Measurements from ENCODE around the gene SPATS2.
"Not testable (repeated sequence)": the region's sequence is repeated elsewhere in the genome, so short reads cannot be mapped to it uniquely, and the experiment has no call there.

SPATS2 gene

DNA sequence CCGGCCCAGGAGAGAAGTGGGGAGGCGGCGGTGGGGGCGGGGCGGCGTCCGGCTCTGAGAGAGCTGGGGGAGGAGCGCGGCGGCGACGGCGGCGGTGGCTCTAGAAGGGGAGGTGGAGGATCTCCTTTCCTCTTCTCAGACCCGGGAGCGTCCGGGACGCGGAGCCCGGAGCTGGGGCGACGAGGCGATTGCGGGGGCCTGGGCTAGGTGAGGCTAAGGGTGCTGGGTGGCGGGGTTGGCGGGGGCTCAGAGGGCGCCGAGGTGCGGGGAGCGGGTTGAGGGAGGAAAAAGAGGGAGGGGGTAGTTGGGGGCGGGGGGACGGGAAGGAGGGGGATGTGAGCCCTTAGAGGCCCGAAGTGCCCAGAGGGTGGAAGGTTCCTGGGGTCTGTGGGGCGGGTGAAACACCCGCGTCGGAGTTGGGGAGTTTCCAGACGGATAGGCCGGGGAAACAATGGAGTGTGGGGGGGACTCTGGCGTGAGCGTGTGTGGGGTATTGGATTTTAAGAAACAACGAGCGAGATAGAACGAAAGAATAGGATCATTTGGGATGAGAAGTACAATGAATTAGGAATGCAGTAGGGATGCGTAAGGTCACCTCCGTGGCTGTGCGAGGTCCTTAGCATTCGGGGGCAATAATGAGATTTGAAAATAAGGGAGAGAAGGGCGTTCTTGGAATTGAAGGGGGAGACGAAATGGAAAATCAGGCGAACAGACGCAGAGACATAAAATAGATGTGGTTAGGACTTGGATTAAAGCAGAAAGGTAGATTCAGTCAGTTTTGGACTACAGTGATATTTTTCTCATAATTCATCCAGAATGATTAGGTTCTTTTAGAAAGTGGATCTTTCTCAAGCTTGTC lies at the start of gene SPATS2:
Gene SPATS2, plus strand, starts transcription at position 82 of the 859 bp plus-strand sequence. CDS start 93,551 bp downstream, outside the sequence.
- DNase-seq: no peak

DNA sequence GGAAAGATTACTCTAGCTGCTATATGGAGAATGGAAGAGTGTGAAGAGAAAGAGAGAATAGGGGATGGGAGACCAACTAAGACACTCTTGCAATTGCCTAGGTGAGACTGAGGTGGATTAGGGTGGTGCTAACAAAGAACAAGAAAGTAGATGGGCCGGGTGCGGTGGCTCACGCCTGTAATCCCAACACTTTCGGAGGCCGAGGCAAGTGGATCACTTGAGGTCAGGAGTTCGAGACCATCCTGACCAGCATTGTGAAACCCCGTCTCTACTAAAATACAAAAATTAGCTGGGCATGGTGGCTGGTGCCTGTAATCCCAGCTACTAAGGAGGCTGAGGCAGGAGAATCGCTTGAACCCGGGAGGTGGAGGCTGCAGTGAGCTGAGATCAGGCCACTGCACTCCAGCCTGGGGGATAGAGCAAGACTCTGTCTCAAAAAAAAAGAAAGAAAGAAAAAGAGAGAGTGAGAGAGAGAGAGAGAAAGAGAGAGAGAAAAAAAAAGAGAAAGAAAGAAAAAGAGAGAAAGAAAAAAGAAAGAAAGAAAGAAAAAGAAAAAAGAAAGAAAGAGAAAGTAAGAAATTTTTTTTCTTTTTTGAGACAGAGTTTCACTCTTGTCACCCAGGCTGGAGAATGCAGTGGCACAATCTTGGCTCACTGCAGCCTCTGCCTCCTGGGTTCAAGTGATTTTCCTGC lies 46.7 kb upstream of the SPATS2 start:
- DNase-seq: not testable (repeated sequence)

DNA sequence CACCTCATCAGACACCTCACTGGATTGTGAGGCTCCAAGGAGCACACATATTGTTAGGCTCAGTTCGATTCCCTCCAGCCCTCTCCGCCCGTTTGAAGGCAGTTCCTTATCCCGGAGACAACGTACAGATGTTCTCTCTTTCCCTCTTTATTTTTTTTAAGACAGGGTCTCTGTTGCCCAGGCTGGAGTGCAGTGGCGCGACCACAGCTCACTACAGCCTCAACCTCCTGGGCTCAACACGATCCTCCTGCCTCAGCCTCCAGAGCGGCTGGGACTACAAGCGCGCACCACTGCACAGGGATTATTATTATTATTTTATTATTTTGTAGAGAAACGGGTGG lies 44.9 kb upstream of the SPATS2 start:
- DNase-seq: peak; percentile 60 to 65

GRCh38 chr12:49322708-49323523 lies 44.3 kb upstream of the SPATS2 start, which contains the start of gene TROAP:
TSS of gene TROAP (plus strand) at chr12:49323255. CDS start at chr12:49323609, 354 bp downstream.
- peak; percentile 98 for DNase-seq

GRCh38 chr12:49323524-49324097 lies 43.7 kb upstream of the SPATS2 start:
- DNase-seq: no peak

DNA sequence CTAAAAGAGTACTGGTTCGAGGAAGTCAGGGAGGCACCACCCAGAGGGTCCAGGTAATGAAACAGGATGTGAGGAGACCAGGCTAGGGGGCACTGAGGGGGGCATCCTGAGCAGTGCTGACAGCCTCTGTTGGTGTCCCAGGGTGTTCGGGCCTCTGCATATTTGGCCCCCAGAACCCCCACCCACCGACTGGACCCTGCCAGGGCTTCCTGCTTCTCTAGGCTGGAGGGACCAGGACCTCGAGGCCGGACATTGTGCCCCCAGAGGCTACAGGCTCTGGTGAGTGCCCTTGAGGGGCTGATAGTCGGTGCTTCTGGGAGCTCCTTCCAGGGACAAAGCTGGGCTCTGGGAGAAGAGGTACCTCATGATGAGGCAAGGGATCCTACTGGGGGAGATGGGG lies 41.7 kb upstream of the SPATS2 start:
- DNase-seq: no peak

DNA sequence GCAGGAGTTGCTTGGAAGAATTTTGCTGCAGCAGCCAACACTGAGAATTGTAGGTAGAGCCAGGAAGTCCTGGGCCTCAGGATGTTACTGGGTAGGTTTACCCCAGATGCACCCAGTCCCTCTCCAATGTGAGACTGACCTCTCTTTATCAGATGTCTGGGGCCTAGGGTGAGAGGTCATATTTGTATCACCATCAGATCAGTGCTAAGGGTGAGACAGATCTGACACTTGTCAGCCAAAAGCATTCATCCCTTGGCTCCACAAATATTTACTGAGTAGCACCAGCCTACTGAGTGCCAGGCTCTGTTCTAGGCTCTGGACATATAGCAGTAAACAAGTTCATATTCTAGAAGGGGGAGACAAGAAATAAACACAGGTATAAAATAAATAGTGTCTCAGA lies 39.9 kb upstream of the SPATS2 start:
- no peak for DNase-seq

GRCh38 chr12:49327887-49328286 lies 39.4 kb upstream of the SPATS2 start:
- DNase-seq: no peak

- no peak for DNase-seq
Measured at GRCh38 chr12:49328816-49329215, 38.4 kb upstream of the SPATS2 start.

GRCh38 chr12:49330032-49330619 lies 37.1 kb upstream of the SPATS2 start:
- DNase-seq: no peak

DNA sequence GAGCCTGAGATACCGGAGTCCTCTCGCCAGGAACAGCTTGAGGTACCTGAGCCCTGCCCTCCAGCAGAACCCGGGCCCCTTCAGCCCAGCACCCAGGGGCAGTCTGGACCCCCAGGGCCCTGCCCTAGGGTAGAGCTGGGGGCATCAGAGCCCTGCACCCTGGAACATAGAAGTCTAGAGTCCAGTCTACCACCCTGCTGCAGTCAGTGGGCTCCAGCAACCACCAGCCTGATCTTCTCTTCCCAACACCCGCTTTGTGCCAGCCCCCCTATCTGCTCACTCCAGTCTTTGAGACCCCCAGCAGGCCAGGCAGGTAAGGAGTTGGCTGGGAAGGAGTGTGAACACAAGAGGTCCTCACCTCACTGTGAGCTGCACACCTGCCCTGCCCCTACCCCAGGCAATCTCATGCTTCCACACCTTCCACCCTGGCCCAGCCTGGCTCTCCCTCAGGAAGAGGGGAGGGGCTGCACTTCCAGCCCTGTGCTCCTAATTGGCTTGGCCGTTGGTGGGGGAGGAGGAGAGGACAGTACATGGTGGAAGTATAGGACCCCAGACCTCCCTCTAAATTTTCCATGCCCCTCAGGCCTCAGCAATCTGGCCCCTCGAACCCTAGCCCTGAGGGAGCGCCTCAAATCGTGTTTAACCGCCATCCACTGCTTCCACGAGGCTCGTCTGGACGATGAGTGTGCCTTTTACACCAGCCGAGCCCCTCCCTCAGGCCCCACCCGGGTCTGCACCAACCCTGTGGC lies 36.5 kb upstream of the SPATS2 start:
- no peak for DNase-seq

DNA sequence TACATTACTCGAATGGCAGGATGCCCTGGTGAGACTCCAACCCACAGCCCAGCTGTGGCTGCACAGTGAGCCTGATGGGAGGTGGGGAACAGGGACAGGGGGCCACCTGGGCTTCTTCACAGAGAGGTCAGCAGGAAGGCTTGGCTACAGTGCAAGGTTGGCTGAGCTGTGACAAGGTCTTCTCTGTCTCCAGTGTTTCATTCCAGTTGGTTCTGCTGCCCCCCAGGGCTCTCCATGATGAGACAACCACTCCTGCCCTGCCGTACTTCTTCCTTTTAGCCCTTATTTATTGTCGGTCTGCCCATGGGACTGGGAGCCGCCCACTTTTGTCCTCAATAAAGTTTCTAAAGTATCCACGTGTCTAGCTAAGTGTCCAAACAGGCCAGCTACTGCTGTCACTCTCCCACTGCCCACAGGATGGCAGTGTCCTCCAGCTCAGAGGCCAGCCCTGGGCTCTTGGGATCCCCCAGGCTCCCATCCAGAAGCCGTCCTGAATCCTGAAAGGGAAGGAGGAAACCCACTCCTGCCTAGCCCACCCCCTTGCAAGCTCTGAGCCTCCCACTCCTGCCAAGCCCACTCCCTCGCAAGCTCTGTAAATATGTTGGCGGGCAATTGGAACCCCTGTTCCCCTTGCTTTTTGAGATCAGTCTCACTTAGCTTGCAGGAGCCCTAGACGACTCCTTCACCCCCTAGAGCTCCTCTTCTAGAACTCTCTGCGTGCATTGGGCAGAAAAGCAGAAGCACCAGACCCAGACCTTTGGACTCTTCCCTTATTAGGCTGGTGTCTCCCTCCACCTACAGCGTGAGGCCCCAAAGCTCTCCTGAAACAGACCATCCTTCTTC lies 35.7 kb upstream of the SPATS2 start:
- DNase-seq: peak in 1 of 2 experiments; percentile 43

DNA sequence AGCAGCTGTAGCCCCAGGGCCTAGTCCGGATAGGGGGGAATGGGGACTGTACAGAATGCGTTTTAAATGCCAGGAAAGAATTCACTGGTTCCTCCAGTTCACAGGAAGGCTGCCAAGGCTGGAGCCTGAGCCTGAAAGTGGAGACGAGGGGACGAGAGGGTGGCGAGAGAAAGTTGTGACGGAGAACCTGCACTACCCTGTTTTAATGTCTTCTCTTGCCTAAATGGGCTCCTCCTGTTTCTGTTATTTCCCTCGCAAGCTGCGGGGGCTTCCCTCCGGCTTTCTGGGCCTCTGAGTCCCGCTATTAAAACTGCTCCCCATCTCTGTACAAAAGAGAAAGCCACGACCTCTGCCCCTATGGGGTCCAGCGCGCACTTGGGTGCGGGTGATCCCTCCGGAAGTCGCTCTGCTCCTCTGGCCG lies 34.8 kb upstream of the SPATS2 start:
- DNase-seq: no peak

GRCh38 chr12:49332891-49333371 lies 34.3 kb upstream of the SPATS2 start:
- peak in 1 of 2 experiments; percentile 37 for DNase-seq

DNA sequence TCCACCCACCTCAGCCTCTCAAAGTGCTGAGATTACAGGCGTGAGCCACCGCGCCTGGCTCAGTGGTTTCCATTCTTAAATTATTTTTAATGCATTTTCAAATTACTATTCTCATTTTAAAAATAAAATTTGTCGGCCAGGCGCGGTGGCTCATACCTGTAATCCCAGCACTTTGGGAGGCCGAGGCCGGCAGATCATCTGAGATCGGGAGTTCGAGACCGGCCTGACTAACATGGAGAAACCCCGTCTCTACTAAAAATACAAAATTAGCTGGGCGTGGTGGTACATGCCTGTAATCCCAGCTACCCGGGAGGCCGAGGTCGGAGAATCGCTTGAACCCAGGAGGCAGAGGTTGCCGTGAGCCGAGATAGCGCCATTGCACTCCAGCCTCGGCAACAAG lies 33.5 kb upstream of the SPATS2 start:
- not testable (repeated sequence) for DNase-seq

GRCh38 chr12:49334226-49334625 lies 33.0 kb upstream of the SPATS2 start:
- DNase-seq: no peak

- no peak for DNase-seq
Measured at GRCh38 chr12:49334681-49335080, 32.6 kb upstream of the SPATS2 start.

GRCh38 chr12:49335118-49335954 lies 31.9 kb upstream of the SPATS2 start:
- DNase-seq: no peak

GRCh38 chr12:49335955-49336644 lies 31.2 kb upstream of the SPATS2 start:
- DNase-seq: peak in 1 of 2 experiments; percentile 32
